H1 (cell line): ENCODE measurements around the gene FOXO1. TPM values are rescaled to one million over a fixed set of nuclear protein-coding genes. Genes with fewer than 3 reads are reported as not detected.

Experiments
- SP2 ChIP-seq: IDR thresholded peaks from 2 replicates; pipeline ENCODE4 v1.6.1; 2012; ENCODE audit warnings: mild to moderate bottlenecking, low read length, inconsistent platforms
- SRF ChIP-seq: IDR thresholded peaks from 2 replicates; pipeline ENCODE4 v1.6.1; 2011; ENCODE audit warnings: mild to moderate bottlenecking, low read depth, low read length, moderate library complexity
- SUZ12 ChIP-seq: fragments of 200-600 bp; sonication (generic); IDR thresholded peaks from 2 replicates; pipeline ENCODE4 v1.6.1; 2012; ENCODE audit warnings: mild to moderate bottlenecking, inconsistent platforms, low read length, moderate library complexity, mixed read lengths
- TEAD4 ChIP-seq: IDR thresholded peaks from 2 replicates; pipeline ENCODE4 v1.6.1; 2012; ENCODE audit warnings: low read depth, low read length, inconsistent platforms, mixed read lengths
- polyA plus RNA-seq, 7 experiments: library from polyadenylated mRNA; depleted of rRNA in 3 of 7; stranded (reverse) in 5 of 7; unstranded in 2 of 7; fragments of >200 nt in 5 of 7; fragments of 200-250 nt in 2 of 7; gene quantifications; 1 replicate in 5 of 7; 2 replicates in 1 of 7; 4 replicates in 1 of 7; pipeline versions ENCODE4 v1.2.1 to v1.2.3, GENCODE V29; 2011 to 2013; ENCODE audit warnings: missing spikeins in 2 of 7, mixed read lengths in 2 of 7
- total RNA-seq: library from RNA; stranded (reverse); fragmentation: NEBNext Ultra II Directional; extraction: Animal tissue kit (Norgen Biotek cat#: 25700); gene quantifications from 2 replicates; pipeline ENCODE4 v1.2.1, GENCODE V29; 2021

Gene FOXO1
- total and polyA plus RNA-seq, 2 of the 8 experiments (the other 6 are each of a cell fraction or from before 2014, with no cell fraction given): 35.3 to 56.9 TPM

- no peak for TF ChIP-seq SP2
- TF ChIP-seq SUZ12: no peak
- TF ChIP-seq TEAD4: no peak
- no peak for TF ChIP-seq SRF
Measured at GRCh38 chr13:40681341-40682146, 15.1 kb upstream of the FOXO1 start (continued).
